Caco-2 (cell line): ENCODE measurements around the gene FAM240B. TPM values are rescaled to one million over a fixed set of nuclear protein-coding genes. Genes with fewer than 3 reads are reported as not detected.

Experiments used
- BruUV-seq: library from RNA; stranded (reverse); fragments of 400-500 nt; replicated peaks from 2 replicates; lab custom pipeline; 2021; lab: Mats Ljungman, UMichigan
- CTCF ChIA-PET: fragments of 300-600 bp; sonication (Branson Sonifier 250); formaldehyde crosslinking; loops from one replicate; lab custom pipeline; 2022; ENCODE audit warnings: antibody characterized with exemption; lab: Charles Lee
- POLR2A ChIA-PET: fragments of 300-600 bp; sonication (Branson Sonifier 250); formaldehyde crosslinking; loops from one replicate; lab custom pipeline; 2022; ENCODE audit warnings: antibody characterized with exemption; lab: Charles Lee
- DNase-seq, 2 experiments: peaks; one replicate each; pipeline versions ENCODE4 v3.0.0 to v3.0.0-alpha.2; 2020 to 2022
- H3K27me3 ChIP-seq: replicated peaks from 2 replicates; pipeline ENCODE4 v1.6.0; 2011; ENCODE audit warnings: low read length; ENCODE audit not compliant: control insufficient read depth, insufficient read depth
- H3K36me3 ChIP-seq: 2 replicates; pipeline ENCODE4 v1.5.1; 2011; ENCODE audit warnings: low read length; ENCODE audit not compliant: control insufficient read depth, insufficient read depth
- H3K4me1 ChIP-seq: fragments of 250-450 bp; sonication (Bioruptor Pico); 2 replicates; pipeline ENCODE4 v1.5.1; 2020; ENCODE audit warnings: mild to moderate bottlenecking
- H3K4me3 ChIP-seq: 2 replicates; pipeline ENCODE4 v1.5.1; 2011; ENCODE audit warnings: low read depth, mild to moderate bottlenecking, control low read depth, low read length
- H3K9me3 ChIP-seq: fragments of 250-450 bp; sonication (Bioruptor Pico); 2 replicates; pipeline ENCODE4 v1.5.1; 2020; ENCODE audit warnings: mild to moderate bottlenecking, moderate library complexity
- H3K27ac Mint-ChIP-seq: one replicate; pipeline ENCODE4 v1.8.0; 2022; ENCODE audit warnings: mixed read lengths; ENCODE audit not compliant: unreplicated experiment
- H3K27me3 Mint-ChIP-seq: one replicate; pipeline ENCODE4 v1.8.0; 2022; ENCODE audit warnings: mixed read lengths; ENCODE audit not compliant: insufficient read depth, unreplicated experiment
- H3K36me3 Mint-ChIP-seq: one replicate; pipeline ENCODE4 v1.8.0; 2022; ENCODE audit warnings: mild to moderate bottlenecking, mixed read lengths; ENCODE audit not compliant: insufficient read depth, unreplicated experiment
- H3K4me1 Mint-ChIP-seq: one replicate; pipeline ENCODE4 v1.8.0; 2022; ENCODE audit warnings: low read depth, mixed read lengths; ENCODE audit not compliant: unreplicated experiment
- H3K4me3 Mint-ChIP-seq: one replicate; pipeline ENCODE4 v1.8.0; 2022; ENCODE audit warnings: mild to moderate bottlenecking, moderate library complexity, mixed read lengths; ENCODE audit not compliant: unreplicated experiment
- H3K9me3 Mint-ChIP-seq: one replicate; pipeline ENCODE4 v1.8.0; 2022; ENCODE audit warnings: mixed read lengths; ENCODE audit not compliant: unreplicated experiment
- CTCF ChIP-seq, 2 experiments: fragments of 200-600 bp in 1 of 2; IDR thresholded peaks; 1 replicate in 1 of 2; 2 replicates in 1 of 2; pipeline versions ENCODE4 v1.5.1 to v1.8.0; 2011 to 2022; ENCODE audit warnings: antibody characterized with exemption in 1 of 2, control low read depth in 1 of 2, inconsistent platforms in 1 of 2, low read depth in 1 of 2, low read length in 1 of 2, mild to moderate bottlenecking in 1 of 2, moderate library complexity in 1 of 2; ENCODE audit not compliant: insufficient read depth in 1 of 2, severe bottlenecking in 1 of 2, unreplicated experiment in 1 of 2
- intact Hi-C: fragments of 100-400 bp; cut with micrococcal nuclease; formaldehyde crosslinking; loops from one replicate; pipeline ENCODE4 v1.10.0; 2022; ENCODE audit not compliant: unreplicated experiment
- total RNA-seq: library from RNA; stranded (reverse); gene quantifications from 2 replicates; pipeline ENCODE4 v1.2.3, GENCODE V29; 2022

The FAM240B gene
- total RNA-seq, 1 experiment from 2014 or later = not detected

GRCh38 chr9:38670542-38671371 lies 49.2 kb downstream of the FAM240B start:
- CTCF ChIA-PET = no interaction called here

GRCh38 chr9:38668791-38669466 lies 51.0 kb downstream of the FAM240B start:
- no peak for DNase-seq
- POLR2A ChIA-PET = no interaction called here
- no TSS peak for BruUV-seq
- no peaks in the 10 kb centered on the region for H3K27me3 ChIP-seq
- no peaks in the 10 kb centered on the region for H3K36me3 ChIP-seq
- CTCF ChIA-PET = no interaction called here
- no peaks in the 10 kb centered on the region for H3K4me1 ChIP-seq
- intact Hi-C loops = no loop called here
- H3K9me3 ChIP-seq = no peaks in the 10 kb centered on the region
- no peak overlapping the region for H3K4me3 ChIP-seq
- Mint-ChIP-seq H3K4me1 (no peaks in the 10 kb centered on the region), H3K9me3 (no peaks in the 10 kb centered on the region), H3K4me3 (no peak overlapping the region), H3K27ac (no peak overlapping the region), H3K36me3 (no peaks in the 10 kb centered on the region), H3K27me3 (peaks cover 3% of the 10 kb centered on the region)
- no peak for TF ChIP-seq CTCF (IDR thresholded peaks at IDR 0.05; ENCODE audit: insufficient read depth in 1 of 2, low read depth in 1 of 2, low read length in 1 of 2, severe bottlenecking in 1 of 2, unreplicated experiment in 1 of 2)

More at GRCh38 chr9:38670542-38671371, 49.2 kb downstream of the FAM240B start:
- H3K4me3 Mint-ChIP-seq = no peak overlapping the region
- no peak overlapping the region for H3K4me3 ChIP-seq
- no peaks in the 10 kb centered on the region for H3K4me1 ChIP-seq
- POLR2A ChIA-PET = no interaction called here
- H3K9me3 ChIP-seq = no peaks in the 10 kb centered on the region
- H3K4me1 Mint-ChIP-seq = no peaks in the 10 kb centered on the region
- H3K27ac Mint-ChIP-seq = no peak overlapping the region
- no peaks in the 10 kb centered on the region for H3K36me3 Mint-ChIP-seq
- intact Hi-C loops = no loop called here
- BruUV-seq = no TSS peak
- no peaks in the 10 kb centered on the region for H3K9me3 Mint-ChIP-seq
- no peak for TF ChIP-seq CTCF (IDR thresholded peaks at IDR 0.05; ENCODE audit: insufficient read depth in 1 of 2, low read depth in 1 of 2, low read length in 1 of 2, severe bottlenecking in 1 of 2, unreplicated experiment in 1 of 2)
- H3K27me3 Mint-ChIP-seq = no peaks in the 10 kb centered on the region
- no peak for DNase-seq
- H3K36me3 ChIP-seq = no peaks in the 10 kb centered on the region
- H3K27me3 ChIP-seq = no peaks in the 10 kb centered on the region

- CTCF ChIA-PET = no interaction called here
- intact Hi-C loops = loop anchor here (1.0 kb wide), 1 partner anchor 18 kb away; no protein-coding TSS in a partner anchor
These were observed 57.0 kb downstream of the FAM240B start for GRCh38 chr9:38662763-38663593.

More at GRCh38 chr9:38662763-38663593, 57.0 kb downstream of the FAM240B start:
- no peaks in the 10 kb centered on the region for H3K27me3 ChIP-seq
- H3K4me3 ChIP-seq = no peak overlapping the region
- no peaks in the 10 kb centered on the region for H3K4me1 Mint-ChIP-seq
- H3K27me3 Mint-ChIP-seq = peaks cover 13% of the 10 kb centered on the region
- H3K36me3 Mint-ChIP-seq = no peaks in the 10 kb centered on the region
- H3K36me3 ChIP-seq = no peaks in the 10 kb centered on the region
- BruUV-seq = no TSS peak
- no peak overlapping the region for H3K27ac Mint-ChIP-seq
- POLR2A ChIA-PET = no interaction called here
- H3K9me3 Mint-ChIP-seq = no peaks in the 10 kb centered on the region
- H3K9me3 ChIP-seq = no peaks in the 10 kb centered on the region
- peak in 1 of 2 experiments; percentile 25 for TF ChIP-seq CTCF (IDR thresholded peaks at IDR 0.05; ENCODE audit: insufficient read depth in 1 of 2, low read depth in 1 of 2, low read length in 1 of 2, severe bottlenecking in 1 of 2, unreplicated experiment in 1 of 2)
- DNase-seq = no peak
- H3K4me3 Mint-ChIP-seq = no peak overlapping the region
- no peaks in the 10 kb centered on the region for H3K4me1 ChIP-seq
